CD4-positive, alpha-beta T cell (primary cell): ENCODE results near the gene FASTK. TPM values are rescaled to one million over a fixed set of nuclear protein-coding genes. Genes with fewer than 3 reads are reported as not detected.

ENCODE experiments used
- ATAC-seq: fragments of 200-7000 bp; cut with Tn5 transposase; one replicate; pipeline ENCODE4 v1.10.0; 2022; ENCODE audit warnings: mild to moderate bottlenecking; ENCODE audit not compliant: poor library complexity
- CTCF ChIA-PET: fragments of 350-600 bp; sonication (Branson Sonifier 250); formaldehyde crosslinking; loops from one replicate; lab custom pipeline; 2021; ENCODE audit warnings: antibody characterized with exemption, inconsistent platforms; lab: Charles Lee
- POLR2A ChIA-PET: fragments of 350-600 bp; sonication (Branson Sonifier 250); formaldehyde crosslinking; loops from one replicate; lab custom pipeline; 2021; ENCODE audit warnings: antibody characterized with exemption, inconsistent platforms; lab: Charles Lee
- DNase-seq, 14 experiments: peaks; one replicate each; pipeline ENCODE4 v3.0.0-alpha.2; 2013 to 2020; ENCODE audit warnings: mixed read lengths in 2 of 14
- H3K27ac ChIP-seq, 2 donors: one replicate each; pipeline versions ENCODE4 v1.5.1 to v1.7.0; 2013; ENCODE audit warnings: low read length in 2 of 2, low read depth in 1 of 2, mild to moderate bottlenecking in 1 of 2
- H3K27me3 ChIP-seq, 2 experiments: 1 replicate in 1 of 2; 2 replicates in 1 of 2; pipeline versions ENCODE4 v1.6.1 to v1.7.0; 2013; ENCODE audit warnings: low read length in 2 of 2, control low read depth in 1 of 2, mild to moderate bottlenecking in 1 of 2, moderate library complexity in 1 of 2; ENCODE audit not compliant: insufficient read depth in 2 of 2, control insufficient read depth in 1 of 2
- H3K36me3 ChIP-seq: one replicate; pipeline ENCODE4 v1.6.1; 2013; ENCODE audit warnings: low read length, control low read depth; ENCODE audit not compliant: insufficient read depth
- H3K4me1 ChIP-seq: one replicate; pipeline ENCODE4 v1.6.1; 2013; ENCODE audit warnings: low read length, control low read depth; ENCODE audit not compliant: insufficient read depth
- H3K4me3 ChIP-seq: one replicate; pipeline ENCODE4 v1.5.1; 2013; ENCODE audit warnings: mild to moderate bottlenecking, low read length, moderate library complexity
- H3K9me3 ChIP-seq, 2 experiments: 1 replicate in 1 of 2; 2 replicates in 1 of 2; pipeline versions ENCODE4 v1.6.1 to v1.7.0; 2013; ENCODE audit warnings: low read length in 2 of 2, mild to moderate bottlenecking in 2 of 2, control low read depth in 1 of 2, moderate library complexity in 1 of 2; ENCODE audit not compliant: control insufficient read depth in 1 of 2, insufficient read depth in 1 of 2
- H3K27ac Mint-ChIP-seq: one replicate; pipeline ENCODE4 v1.8.0; 2020; ENCODE audit warnings: mixed read lengths
- H3K27me3 Mint-ChIP-seq: one replicate; pipeline ENCODE4 v1.8.0; 2021; ENCODE audit warnings: mixed read lengths
- H3K36me3 Mint-ChIP-seq: one replicate; pipeline ENCODE4 v1.8.0; 2021; ENCODE audit warnings: low read depth, mixed read lengths
- H3K4me1 Mint-ChIP-seq: one replicate; pipeline ENCODE4 v1.8.0; 2021; ENCODE audit warnings: low read depth, mixed read lengths
- H3K4me3 Mint-ChIP-seq: one replicate; pipeline ENCODE4 v1.8.0; 2020; ENCODE audit warnings: mild to moderate bottlenecking, mixed read lengths
- H3K9me3 Mint-ChIP-seq: one replicate; pipeline ENCODE4 v1.8.0; 2020; ENCODE audit warnings: mixed read lengths
- CTCF ChIP-seq: fragments of 200-600 bp; IDR thresholded peaks from one replicate; pipeline ENCODE4 v1.8.0; 2022; ENCODE audit warnings: antibody characterized with exemption, mild to moderate bottlenecking
- intact Hi-C, 2 experiments: fragments of 100-400 bp; cut with DNase I in 1 of 2; cut with micrococcal nuclease in 1 of 2; formaldehyde crosslinking; loops; one replicate each; pipeline versions ENCODE4 v1.15.1 to v1.9.0; 2023 to 2025; cut with DNase I, micrococcal nuclease
- total RNA-seq, 174 experiments: library from RNA in 2 of 174; stranded (reverse) in 2 of 174; gene quantifications; one replicate each; pipeline ENCODE4 v1.2.3 and lab custom pipeline; 2021 to 2026

FASTK gene
- total RNA-seq, 2 experiments from 2014 or later: 82.2 to 84.2 TPM

GRCh38 chr7:151035026-151035717, 45.4 kb downstream of the FASTK start:
- intact Hi-C loops: no loop called here
- Histone ChIP-seq H3K4me3 (no peak overlapping the region), H3K4me1 (peaks cover 8% of the 10 kb centered on the region), H3K27ac (no peak overlapping the region), H3K36me3 (peaks cover 52% of the 10 kb centered on the region), H3K9me3 (no peaks in the 10 kb centered on the region), H3K27me3 (no peaks in the 10 kb centered on the region)
- no peak overlapping the region for H3K4me3 Mint-ChIP-seq
- no peak for TF ChIP-seq CTCF
- H3K27ac Mint-ChIP-seq: no peak overlapping the region
- H3K27me3 Mint-ChIP-seq: no peaks in the 10 kb centered on the region
- ChIA-PET CTCF (no interaction called here), POLR2A (no interaction called here)
- no peaks in the 10 kb centered on the region for H3K9me3 Mint-ChIP-seq
- peaks cover 43% of the 10 kb centered on the region for H3K36me3 Mint-ChIP-seq
- DNase-seq (no peak), ATAC-seq (no peak)
- peaks cover 6% of the 10 kb centered on the region for H3K4me1 Mint-ChIP-seq

- POLR2A ChIA-PET: no interaction called here
- intact Hi-C loops: no loop called here
- H3K27ac Mint-ChIP-seq: no peak overlapping the region
- peaks cover 10% of the 10 kb centered on the region for H3K4me1 Mint-ChIP-seq
- no peak overlapping the region for H3K27ac ChIP-seq
- no peaks in the 10 kb centered on the region for H3K9me3 ChIP-seq
- no peaks in the 10 kb centered on the region for H3K9me3 Mint-ChIP-seq
- no peak for ATAC-seq
- CTCF ChIA-PET: no interaction called here
- H3K4me3 ChIP-seq: no peak overlapping the region
- no peaks in the 10 kb centered on the region for H3K27me3 Mint-ChIP-seq
- no peaks in the 10 kb centered on the region for H3K27me3 ChIP-seq
- H3K4me3 Mint-ChIP-seq: no peak overlapping the region
- no peak for TF ChIP-seq CTCF
- peaks cover 7% of the 10 kb centered on the region for H3K4me1 ChIP-seq
- H3K36me3 Mint-ChIP-seq: peaks cover 43% of the 10 kb centered on the region
- H3K36me3 ChIP-seq: peaks cover 52% of the 10 kb centered on the region
- DNase-seq: no peak
Measured at GRCh38 chr7:151034312-151035025, 46.1 kb downstream of the FASTK start.

- Histone ChIP-seq H3K9me3 (no peaks in the 10 kb centered on the region), H3K4me1 (peaks cover 10% of the 10 kb centered on the region), H3K27me3 (no peaks in the 10 kb centered on the region), H3K27ac (no peak overlapping the region), H3K4me3 (no peak overlapping the region), H3K36me3 (peaks cover 52% of the 10 kb centered on the region)
- ChIA-PET CTCF (no interaction called here), POLR2A (interaction anchor here (0.9 kb wide), 1 partner anchor 17 kb away, joined by 3 read pairs; no protein-coding TSS in a partner anchor)
- Mint-ChIP-seq H3K9me3 (no peaks in the 10 kb centered on the region), H3K27me3 (no peaks in the 10 kb centered on the region), H3K4me3 (no peak overlapping the region), H3K36me3 (peaks cover 46% of the 10 kb centered on the region), H3K4me1 (peaks cover 15% of the 10 kb centered on the region), H3K27ac (no peak overlapping the region)
- intact Hi-C loops: no loop called here
- DNase-seq: no peak
- TF ChIP-seq CTCF: no peak
- no peak for ATAC-seq
Measured at GRCh38 chr7:151033864-151034249, 46.8 kb downstream of the FASTK start.
